ENCODE results near the gene GPS1. TPM values are rescaled to one million over a fixed set of nuclear protein-coding genes. Genes with fewer than 3 reads are reported as not detected.
A peak's percentile ranks its signal among the peaks of the same experiment; 100 is the strongest.

GPS1 gene
- total and polyA plus RNA-seq, 10 donors, result 61.5 to 109 (median 68.9) TPM

DNA sequence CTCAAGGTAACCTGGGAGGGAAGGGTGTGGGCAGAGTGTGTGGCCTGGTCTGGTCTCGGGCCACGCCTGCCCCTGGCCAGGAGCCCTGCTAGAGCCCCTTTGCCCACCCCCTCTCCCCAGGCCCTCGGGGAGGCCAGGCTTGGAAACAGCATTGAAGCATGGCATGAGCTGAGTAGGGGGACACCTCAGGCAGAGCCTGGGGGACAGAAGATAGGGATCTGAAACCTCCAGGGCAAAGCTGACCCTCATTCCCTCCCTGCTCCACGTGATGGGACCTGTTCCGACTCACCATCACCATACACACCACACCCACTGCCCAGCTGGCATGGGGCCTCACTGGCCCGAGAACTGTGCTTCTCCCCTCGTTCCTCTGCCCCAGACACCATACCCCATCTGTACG is 2.6 kb upstream of the GPS1 start:
- H3K4me3 ChIP-seq, result no peak overlapping the region
- H3K27me3 ChIP-seq (replicated peaks in 1 of 7), result no peaks in the 10 kb centered on the region
- intact Hi-C loops (cut with DNase I; ENCODE audit: low total_unique reads), result loop anchor here (10.0 kb wide), 1 partner anchor 56 kb away; no protein-coding TSS in a partner anchor
- H3K4me1 ChIP-seq, result peaks cover 20 to 45% (median 38%) of the 10 kb centered on the region in 6 donors
- H3K9me3 ChIP-seq, result no peaks in the 10 kb centered on the region
- peak; percentile 54 for DNase-seq
- no peak for TF ChIP-seq POLR2AphosphoS5 (IDR thresholded peaks at IDR 0.05)
- TF ChIP-seq, protein P1, sequence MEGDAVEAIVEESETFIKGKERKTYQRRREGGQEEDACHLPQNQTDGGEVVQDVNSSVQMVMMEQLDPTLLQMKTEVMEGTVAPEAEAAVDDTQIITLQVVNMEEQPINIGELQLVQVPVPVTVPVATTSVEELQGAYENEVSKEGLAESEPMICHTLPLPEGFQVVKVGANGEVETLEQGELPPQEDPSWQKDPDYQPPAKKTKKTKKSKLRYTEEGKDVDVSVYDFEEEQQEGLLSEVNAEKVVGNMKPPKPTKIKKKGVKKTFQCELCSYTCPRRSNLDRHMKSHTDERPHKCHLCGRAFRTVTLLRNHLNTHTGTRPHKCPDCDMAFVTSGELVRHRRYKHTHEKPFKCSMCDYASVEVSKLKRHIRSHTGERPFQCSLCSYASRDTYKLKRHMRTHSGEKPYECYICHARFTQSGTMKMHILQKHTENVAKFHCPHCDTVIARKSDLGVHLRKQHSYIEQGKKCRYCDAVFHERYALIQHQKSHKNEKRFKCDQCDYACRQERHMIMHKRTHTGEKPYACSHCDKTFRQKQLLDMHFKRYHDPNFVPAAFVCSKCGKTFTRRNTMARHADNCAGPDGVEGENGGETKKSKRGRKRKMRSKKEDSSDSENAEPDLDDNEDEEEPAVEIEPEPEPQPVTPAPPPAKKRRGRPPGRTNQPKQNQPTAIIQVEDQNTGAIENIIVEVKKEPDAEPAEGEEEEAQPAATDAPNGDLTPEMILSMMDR (IDR thresholded peaks at IDR 0.05 in 8 of 11, conservative IDR thresholded peaks at IDR 0.05 in 3 of 11), result no peak
- no peak for TF ChIP-seq POLR2A (IDR thresholded peaks at IDR 0.05)
- 84 to 96% (median 93%) methylated on average over 5 to 8 of the region's 8 CpGs for WGBS, 5 donors
- H3K36me3 ChIP-seq, result peaks cover 0 to 49% (median 16%) of the 10 kb centered on the region in 6 donors
- H3K27ac ChIP-seq, result no peak overlapping the region

DNA sequence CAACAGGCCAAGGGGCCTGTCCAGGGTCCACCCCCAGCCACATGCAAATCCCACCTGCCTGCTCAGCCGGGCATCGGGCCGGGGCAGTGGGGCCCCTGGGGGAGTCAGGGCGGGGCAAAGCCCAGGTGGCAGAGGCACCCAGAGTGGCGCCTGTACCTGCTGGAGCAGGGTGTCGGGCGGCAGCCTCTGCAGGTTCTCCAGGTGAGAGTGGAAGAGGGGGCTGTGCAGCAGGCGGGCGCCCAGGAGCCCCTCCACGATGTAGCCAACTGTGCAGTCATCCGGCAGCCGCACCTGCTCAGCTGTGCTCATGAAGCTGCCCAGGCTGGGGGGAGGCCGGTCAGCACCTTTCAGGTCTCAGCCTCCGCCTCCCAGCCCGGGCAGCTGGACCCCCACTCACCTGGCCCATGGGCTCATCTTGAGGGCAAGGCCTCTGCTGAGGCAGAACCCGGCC is 2.2 kb upstream of the GPS1 start:
- H3K9me3 ChIP-seq, result no peaks in the 10 kb centered on the region
- no peak overlapping the region for H3K4me3 ChIP-seq
- H3K36me3 ChIP-seq, result peaks cover 0 to 53% (median 20%) of the 10 kb centered on the region in 6 donors
- WGBS, 5 donors, result 92 to 98% (median 93%) methylated on average over 3 to 16 of the region's 16 CpGs
- H3K4me1 ChIP-seq, result peaks cover 20 to 49% (median 38%) of the 10 kb centered on the region in 6 donors
- peak; percentile 75 for DNase-seq
- TF ChIP-seq, protein P1 (IDR thresholded peaks at IDR 0.05 in 8 of 11, conservative IDR thresholded peaks at IDR 0.05 in 3 of 11), result no peak
- TF ChIP-seq POLR2A (IDR thresholded peaks at IDR 0.05), result no peak
- no peak for TF ChIP-seq POLR2AphosphoS5 (IDR thresholded peaks at IDR 0.05)
- H3K27me3 ChIP-seq (replicated peaks in 1 of 7), result no peaks in the 10 kb centered on the region
- H3K27ac ChIP-seq, result no peak overlapping the region
- intact Hi-C loops (cut with DNase I; ENCODE audit: low total_unique reads), result loop anchor here (10.0 kb wide), 1 partner anchor 55 kb away; no protein-coding TSS in a partner anchor

DNA sequence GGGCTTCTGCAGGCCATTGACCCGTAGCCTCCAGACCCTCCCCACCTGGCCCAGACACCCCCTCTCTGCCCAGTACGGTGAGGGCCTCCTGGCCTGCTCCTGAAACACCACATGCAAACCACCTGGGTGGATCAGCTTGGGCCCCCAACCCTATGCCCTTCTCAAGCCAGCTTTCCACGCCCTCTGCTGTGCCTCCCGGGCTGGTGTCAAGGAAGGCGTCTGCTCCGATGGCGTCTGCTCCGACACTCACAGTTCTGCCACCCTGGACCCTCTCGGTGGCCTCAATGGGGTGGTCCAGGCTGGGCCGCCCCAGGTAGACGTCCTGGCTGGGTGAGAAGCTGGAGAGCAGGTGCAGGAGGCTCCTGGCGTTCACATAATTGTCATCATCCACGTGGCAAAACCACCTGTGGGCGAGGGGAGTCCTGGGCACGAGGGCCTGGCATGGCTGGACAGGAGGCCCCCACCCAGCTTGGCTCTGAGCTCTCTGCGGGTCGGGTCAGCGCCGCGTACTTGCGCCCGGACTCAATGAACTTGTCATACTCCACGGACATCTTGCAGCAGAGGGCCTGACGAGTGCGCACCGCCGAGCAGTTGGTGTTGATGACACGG is 1.4 kb upstream of the GPS1 start:
- DNase-seq, result peak; percentile 70
- no peak for TF ChIP-seq POLR2AphosphoS5 (IDR thresholded peaks at IDR 0.05)
- TF ChIP-seq, protein P1 (IDR thresholded peaks at IDR 0.05 in 8 of 11, conservative IDR thresholded peaks at IDR 0.05 in 3 of 11), result no peak
- Histone ChIP-seq H3K27ac (no peak overlapping the region), H3K27me3 (replicated peaks in 1 of 7) (no peaks in the 10 kb centered on the region), H3K4me1 (peaks cover 20 to 57% (median 42%) of the 10 kb centered on the region in 6 donors), H3K4me3 (peak overlapping the region in 6 of 8 donors; percentile 64 to 94 (median 82)), H3K9me3 (no peaks in the 10 kb centered on the region), H3K36me3 (peaks cover 0 to 60% (median 27%) of the 10 kb centered on the region in 6 donors)
- intact Hi-C loops (cut with DNase I; ENCODE audit: low total_unique reads), result no loop called here
- 91 to 93% (median 93%) methylated on average over 18 to 28 of the region's 28 CpGs for WGBS, 5 donors

All from spleen (tissue), 11 donors.